Astrocyte (in vitro differentiated cells and primary cell): Measurements from ENCODE around the gene PRF1.

Experiments
- CTCF ChIP-seq: IDR thresholded peaks from 2 replicates; pipeline ENCODE4 v1.5.1; 2011; ENCODE audit warnings: low read depth, mild to moderate bottlenecking, inconsistent platforms, low read length, moderate library complexity; ENCODE audit not compliant: insufficient read depth
- EZH2 ChIP-seq: IDR thresholded peaks from 2 replicates; pipeline ENCODE4 v1.6.1; 2012; ENCODE audit warnings: mild to moderate bottlenecking, low read length, inconsistent platforms; ENCODE audit not compliant: insufficient read depth

- TF ChIP-seq CTCF (no peak), EZH2 (no peak)
Measured at GRCh38 chr10:70575874-70576802, 26.4 kb downstream of the PRF1 start.
